H1 (cell line): Measurements from ENCODE around the gene GPR65.

Experiments used
- CTCF ChIP-seq, 3 experiments: IDR thresholded peaks; 1 replicate in 2 of 3; 2 replicates in 1 of 3; pipeline versions ENCODE4 v1.5.1 to v1.6.1; 2011; ENCODE audit warnings: low read length in 3 of 3, mild to moderate bottlenecking in 3 of 3, inconsistent platforms in 2 of 3, low read depth in 1 of 3, moderate library complexity in 1 of 3; ENCODE audit not compliant: insufficient read depth in 1 of 3; ENCODE audit errors: control extremely low read depth in 1 of 3
- JUND ChIP-seq: IDR thresholded peaks from 2 replicates; pipeline ENCODE4 v1.6.1; 2011; ENCODE audit warnings: mild to moderate bottlenecking, improper control_type of control experiment, low read length
- KDM5A ChIP-seq: fragments of 200-600 bp; IDR thresholded peaks from 2 replicates; pipeline ENCODE4 v1.7.1; 2012; ENCODE audit warnings: mild to moderate bottlenecking, low read length, inconsistent platforms, mixed read lengths
- POLR2AphosphoS5 ChIP-seq: IDR thresholded peaks from 2 replicates; pipeline ENCODE4 v1.6.1; 2011; ENCODE audit warnings: low read depth, low read length
- SP2 ChIP-seq: IDR thresholded peaks from 2 replicates; pipeline ENCODE4 v1.6.1; 2012; ENCODE audit warnings: mild to moderate bottlenecking, low read length, inconsistent platforms
- SP4 ChIP-seq: IDR thresholded peaks from 2 replicates; pipeline ENCODE4 v1.6.1; 2012; ENCODE audit warnings: low read length, inconsistent platforms
- SRF ChIP-seq: IDR thresholded peaks from 2 replicates; pipeline ENCODE4 v1.6.1; 2011; ENCODE audit warnings: mild to moderate bottlenecking, low read depth, low read length, moderate library complexity
- YY1 ChIP-seq: IDR thresholded peaks from 2 replicates; pipeline ENCODE4 v1.6.1; 2011; ENCODE audit warnings: low read depth, mild to moderate bottlenecking, low read length

- TF ChIP-seq POLR2AphosphoS5 (no peak), SP2 (no peak), CTCF (IDR thresholded peaks at IDR 0.05; ENCODE audit: control extremely low read depth in 1 of 3, insufficient read depth in 1 of 3, low read depth in 1 of 3, low read length in 3 of 3) (no peak), YY1 (no peak), KDM5A (no peak), SP4 (no peak), JUND (no peak), SRF (no peak)
These were observed 18.8 kb downstream of the GPR65 start for GRCh38 chr14:88023658-88024187.
